Measurements from ENCODE around the gene OR1F1. TPM values are rescaled to one million over a fixed set of nuclear protein-coding genes. Genes with fewer than 3 reads are reported as not detected.

The OR1F1 gene
- total RNA-seq, 2 experiments from 2014 or later: not detected

DNA sequence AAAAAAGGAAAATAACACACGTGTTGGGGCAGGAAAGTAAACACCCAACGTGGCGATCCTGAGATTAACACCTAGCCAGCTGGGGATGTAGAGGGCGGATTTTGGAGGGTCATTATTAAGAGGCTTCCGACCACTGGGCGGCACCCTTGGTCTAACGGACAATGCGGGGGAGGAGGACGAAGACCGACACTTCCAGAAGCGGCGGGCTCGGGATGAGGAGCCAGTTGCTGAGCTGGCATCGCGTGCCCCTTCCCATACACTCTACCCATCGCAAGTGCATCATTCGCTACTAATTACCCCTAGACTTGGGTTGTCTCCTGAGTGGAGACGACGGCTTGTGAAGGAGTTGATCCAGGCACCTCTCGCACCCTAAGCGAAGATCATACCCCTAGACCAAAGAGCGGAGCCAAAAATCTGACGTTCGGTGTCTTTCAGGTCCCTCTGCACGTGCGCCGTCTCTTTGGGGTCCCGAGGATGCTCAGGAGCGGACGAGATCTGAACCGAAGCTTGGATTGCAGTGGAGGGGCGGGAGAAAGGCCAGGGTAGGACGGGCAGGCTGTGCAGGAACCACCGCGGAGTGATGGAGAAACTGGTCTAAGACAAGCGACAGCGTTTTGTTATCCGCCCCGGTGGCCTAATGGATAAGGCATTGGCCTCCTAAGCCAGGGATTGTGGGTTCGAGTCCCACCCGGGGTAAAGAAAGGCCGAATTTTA lies 35.6 kb upstream of the OR1F1 start:
- H3K4me1 Mint-ChIP-seq (ENCODE audit: low read depth): peaks cover 44% of the 10 kb centered on the region
- POLR2A ChIA-PET: interaction anchor here (0.6 kb wide), 2 partner anchors 17 to 56 kb away, joined by 3 read pairs; no protein-coding TSS in a partner anchor

DNA sequence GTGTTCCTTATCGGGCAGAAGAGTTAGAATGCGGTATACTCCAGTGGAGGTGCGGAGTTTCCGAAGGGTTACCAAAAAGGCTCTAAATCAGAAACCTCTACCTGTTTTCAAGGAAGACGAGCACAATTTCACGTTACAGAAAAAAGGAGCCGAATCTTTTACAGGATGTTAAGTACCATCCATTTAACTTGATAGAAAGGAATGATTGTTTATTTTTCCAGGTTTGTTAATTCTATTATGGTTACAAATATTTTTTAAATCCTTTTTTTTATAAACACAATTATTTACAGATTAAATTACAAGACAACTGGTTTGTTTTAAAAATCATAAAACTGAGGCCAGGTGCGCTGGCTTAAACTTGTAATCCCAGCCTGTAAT lies 35.0 kb upstream of the OR1F1 start:
- Mint-ChIP-seq H3K27me3 (ENCODE audit: low read depth) (peaks cover 26% of the 10 kb centered on the region), H3K36me3 (ENCODE audit: low read depth) (peaks cover 6% of the 10 kb centered on the region), H3K9me3 (ENCODE audit: insufficient read depth) (peaks cover 4% of the 10 kb centered on the region), H3K4me1 (ENCODE audit: low read depth) (peaks cover 49% of the 10 kb centered on the region), H3K27ac (peak overlapping the region; percentile 90), H3K4me3 (peak overlapping the region; percentile 79)
- ATAC-seq: no peak
- POLR2A ChIA-PET: interaction anchor here (0.6 kb wide), 2 partner anchors 17 to 55 kb away, joined by 3 read pairs; no protein-coding TSS in a partner anchor
- CTCF ChIA-PET: interaction anchor here (1.1 to 1.7 kb wide), 2 partner anchors 10 to 95 kb away, joined by 3 to 4 read pairs; no protein-coding TSS in a partner anchor
- DNase-seq: no peak

More for the DNA sequence above, 35.6 kb upstream of the OR1F1 start:
- H3K27ac Mint-ChIP-seq: peak overlapping the region; percentile 90
- DNase-seq (peak; percentile 90), ATAC-seq (peak; percentile 9)
- CTCF ChIA-PET: interaction anchor here (1.1 to 6.1 kb wide), 3 partner anchors 10 to 94 kb away, joined by 3 to 86 read pairs (median 4); no protein-coding TSS in a partner anchor
- peaks cover 6% of the 10 kb centered on the region for H3K36me3 Mint-ChIP-seq (ENCODE audit: low read depth)
- H3K9me3 Mint-ChIP-seq (ENCODE audit: insufficient read depth): peaks cover 4% of the 10 kb centered on the region
- H3K4me3 Mint-ChIP-seq: peak overlapping the region; percentile 79
- H3K27me3 Mint-ChIP-seq (ENCODE audit: low read depth): peaks cover 21% of the 10 kb centered on the region

DNA sequence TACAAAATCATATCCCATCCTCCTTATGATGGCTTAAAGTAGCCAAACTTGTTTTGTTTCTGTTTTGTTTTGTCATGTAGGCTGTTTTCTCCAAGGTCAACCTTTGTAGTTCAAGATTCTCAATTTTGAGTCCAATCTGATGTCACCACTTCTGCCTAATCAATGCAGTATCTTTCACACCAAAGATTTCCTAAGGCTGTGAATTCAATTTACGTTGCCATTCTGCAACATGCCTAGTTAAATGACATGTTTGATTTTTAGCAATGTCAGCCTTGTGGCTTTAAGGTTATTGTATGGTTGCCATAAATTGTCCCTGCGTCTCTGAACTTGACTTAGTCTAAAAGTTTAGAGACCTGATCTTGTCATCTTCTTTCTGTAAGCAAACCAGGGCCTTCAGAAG lies 32.8 kb upstream of the OR1F1 start:
- ATAC-seq: no peak
- POLR2A ChIA-PET: no interaction called here
- Mint-ChIP-seq H3K4me1 (ENCODE audit: low read depth) (peaks cover 52% of the 10 kb centered on the region), H3K36me3 (ENCODE audit: low read depth) (peaks cover 8% of the 10 kb centered on the region), H3K27ac (no peak overlapping the region), H3K9me3 (ENCODE audit: insufficient read depth) (peaks cover 4% of the 10 kb centered on the region), H3K4me3 (no peak overlapping the region), H3K27me3 (ENCODE audit: low read depth) (peaks cover 26% of the 10 kb centered on the region)
- DNase-seq: no peak
- CTCF ChIA-PET: interaction anchor here (2.0 kb wide), 1 partner anchor 26 kb away, joined by 7 read pairs; no protein-coding TSS in a partner anchor

DNA sequence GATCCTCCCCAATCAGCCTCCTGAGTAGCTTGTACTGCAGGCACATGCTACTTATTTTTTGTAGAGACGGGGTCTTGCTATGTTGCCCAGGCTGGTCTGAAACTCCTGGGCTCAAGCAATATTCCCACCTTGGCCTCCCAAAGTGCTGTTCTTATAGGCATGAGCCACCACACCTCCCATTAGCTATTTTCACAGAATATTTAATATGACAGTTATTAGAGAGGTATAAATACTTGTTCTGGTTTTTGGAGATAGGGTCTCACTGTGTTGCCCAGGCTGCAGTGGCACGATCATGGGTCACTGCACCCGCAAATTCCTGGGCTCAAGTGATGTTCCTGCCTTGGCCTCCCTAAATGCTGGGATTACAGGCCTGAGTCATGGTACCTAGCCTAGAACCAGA lies 32.0 kb upstream of the OR1F1 start:
- ATAC-seq (no peak), DNase-seq (no peak)
- ChIA-PET POLR2A (no interaction called here), CTCF (interaction anchor here (2.0 kb wide), 1 partner anchor 26 kb away, joined by 7 read pairs; no protein-coding TSS in a partner anchor)
- Mint-ChIP-seq H3K4me3 (no peak overlapping the region), H3K27me3 (ENCODE audit: low read depth) (peaks cover 26% of the 10 kb centered on the region), H3K9me3 (ENCODE audit: insufficient read depth) (peaks cover 4% of the 10 kb centered on the region), H3K27ac (no peak overlapping the region), H3K4me1 (ENCODE audit: low read depth) (peaks cover 48% of the 10 kb centered on the region), H3K36me3 (ENCODE audit: low read depth) (peaks cover 8% of the 10 kb centered on the region)

DNA sequence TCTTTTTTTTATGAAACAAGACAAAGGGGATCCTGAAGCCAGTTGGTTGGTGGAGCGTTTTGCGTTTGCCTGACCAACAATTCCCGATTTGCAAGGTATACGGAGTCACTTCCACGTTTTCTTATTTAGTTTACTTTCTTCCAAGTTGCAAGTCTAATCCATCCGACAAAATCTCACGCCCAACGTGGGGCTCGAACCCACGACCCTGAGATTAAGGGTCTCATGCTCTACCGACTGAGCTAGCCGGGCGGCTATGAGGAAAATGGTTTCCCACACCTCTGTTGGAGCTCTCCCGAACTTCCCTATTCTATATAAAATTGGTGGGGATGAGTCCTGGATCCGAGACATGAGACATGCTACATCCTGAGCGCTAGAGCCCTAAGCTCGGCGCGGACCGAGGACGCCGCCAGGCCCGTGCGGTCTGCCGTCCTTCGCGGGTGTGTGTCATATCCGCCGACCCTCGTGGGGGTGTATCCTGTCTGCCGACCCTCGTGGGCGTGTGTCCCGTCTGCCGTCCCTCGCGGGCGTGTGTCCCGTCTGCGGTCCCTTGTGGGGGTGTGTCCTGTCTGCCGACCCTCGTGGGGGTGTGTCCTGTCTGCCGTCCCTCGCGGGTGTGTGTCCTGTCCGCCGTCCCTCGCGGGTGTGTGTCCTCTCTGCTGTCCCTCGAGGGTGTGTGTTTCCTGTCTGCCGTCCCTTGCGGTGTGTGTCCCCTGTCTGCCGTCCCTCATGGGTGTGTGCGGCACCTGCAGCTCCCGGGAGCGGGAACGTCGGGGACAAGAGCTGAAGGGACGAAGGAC lies 30.6 kb upstream of the OR1F1 start:
- Mint-ChIP-seq H3K4me3 (peak overlapping the region; percentile 81), H3K4me1 (ENCODE audit: low read depth) (peaks cover 46% of the 10 kb centered on the region), H3K27ac (peak overlapping the region; percentile 80), H3K36me3 (ENCODE audit: low read depth) (peaks cover 7% of the 10 kb centered on the region), H3K9me3 (ENCODE audit: insufficient read depth) (peaks cover 4% of the 10 kb centered on the region), H3K27me3 (ENCODE audit: low read depth) (peaks cover 22% of the 10 kb centered on the region)
- POLR2A ChIA-PET: interaction anchor here (0.9 to 2.4 kb wide), 9 partner anchors 7 to 244 kb away, joined by 3 to 11 read pairs (median 5); partner anchors contain the start of genes ZNF174, ZNF200, ZNF213 and ZSCAN32
- DNase-seq (peak; percentile 65), ATAC-seq (peak; percentile 9)
- CTCF ChIA-PET: interaction anchor here (1.2 to 3.5 kb wide), 7 partner anchors 11 to 134 kb away, joined by 3 to 14 read pairs (median 7); no protein-coding TSS in a partner anchor

DNA sequence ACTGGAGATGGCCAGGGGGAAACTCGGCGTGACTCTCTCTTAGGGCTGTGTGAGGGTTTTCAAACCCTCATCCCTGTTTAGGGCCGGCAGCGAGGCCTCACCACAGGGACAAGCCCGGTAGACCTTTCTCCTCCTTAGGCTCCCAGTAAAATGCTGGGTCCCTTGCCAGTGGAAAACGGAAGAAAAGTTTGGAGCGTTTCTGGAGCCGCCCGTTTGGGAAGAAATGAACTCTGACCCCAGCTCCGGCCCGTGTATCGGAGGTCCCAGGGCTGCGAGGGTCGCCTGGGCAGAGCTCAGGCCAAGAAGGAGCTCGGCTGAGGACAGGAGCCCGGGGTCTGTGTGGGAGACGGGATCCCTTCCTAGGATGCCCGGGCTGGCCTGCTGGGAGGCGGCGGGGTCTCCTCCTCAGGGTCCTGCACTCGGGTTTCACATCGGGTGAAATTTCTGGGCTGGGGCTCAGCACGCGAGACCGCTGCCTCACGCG lies 29.9 kb upstream of the OR1F1 start:
- Mint-ChIP-seq H3K27me3 (ENCODE audit: low read depth) (peaks cover 18% of the 10 kb centered on the region), H3K9me3 (ENCODE audit: insufficient read depth) (no peaks in the 10 kb centered on the region), H3K4me3 (peak overlapping the region; percentile 81), H3K36me3 (ENCODE audit: low read depth) (peaks cover 4% of the 10 kb centered on the region), H3K27ac (peak overlapping the region; percentile 80), H3K4me1 (ENCODE audit: low read depth) (peaks cover 47% of the 10 kb centered on the region)
- DNase-seq (no peak), ATAC-seq (no peak)
- ChIA-PET CTCF (interaction anchor here (1.0 to 3.5 kb wide), 11 partner anchors 9 to 135 kb away, joined by 3 to 14 read pairs (median 4); no protein-coding TSS in a partner anchor), POLR2A (interaction anchor here (0.6 to 2.4 kb wide), 14 partner anchors 8 to 243 kb away, joined by 3 to 11 read pairs (median 4); partner anchors contain the start of genes ZNF174, ZNF200, ZNF213 and ZSCAN32)

DNA sequence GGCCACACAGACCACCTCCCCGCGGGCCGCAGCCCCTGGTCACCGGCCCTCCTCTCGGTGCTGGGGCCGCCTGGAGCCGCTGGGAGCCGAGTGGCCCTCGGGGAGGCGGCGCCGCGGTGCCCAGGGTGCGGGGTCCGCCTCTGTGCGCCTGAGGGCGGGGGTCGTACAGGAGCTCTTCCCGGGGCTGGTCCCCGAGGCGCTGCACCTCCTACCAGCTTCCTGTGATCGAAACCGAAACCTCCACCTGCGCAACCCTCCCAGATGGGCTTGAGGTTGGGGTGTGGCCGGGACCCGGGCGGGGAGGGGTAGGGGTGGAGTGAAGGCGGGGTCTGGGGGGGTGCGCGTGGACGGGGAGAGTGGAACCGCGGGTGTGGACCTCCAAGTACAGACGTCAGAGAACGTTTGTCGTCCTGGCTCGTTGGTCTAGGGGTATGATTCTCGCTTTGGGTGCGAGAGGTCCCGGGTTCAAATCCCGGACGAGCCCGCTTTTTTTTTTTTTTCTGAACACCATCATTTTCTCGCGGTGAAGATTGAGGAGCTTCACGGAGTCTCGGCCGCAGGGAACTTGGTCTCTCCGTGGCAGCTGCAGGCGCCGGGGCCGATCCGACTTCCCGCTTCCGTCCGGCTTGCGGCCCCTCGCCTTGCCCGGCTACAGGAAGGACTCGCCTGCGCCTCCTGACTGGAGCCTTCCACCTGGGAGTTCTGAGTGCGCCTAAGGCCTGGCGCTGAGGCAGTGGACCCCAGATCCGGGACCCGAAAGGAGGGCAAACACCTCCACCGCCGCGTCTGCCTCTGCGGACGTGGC lies 29.3 kb upstream of the OR1F1 start:
- ATAC-seq (peak; percentile 87), DNase-seq (peak; percentile 97)
- H3K9me3 Mint-ChIP-seq (ENCODE audit: insufficient read depth): no peaks in the 10 kb centered on the region
- ChIA-PET POLR2A (interaction anchor here (0.6 to 2.4 kb wide), 15 partner anchors 9 to 312 kb away, joined by 3 to 11 read pairs (median 3); partner anchors contain the start of genes ZNF174, ZNF200 and ZSCAN32), CTCF (interaction anchor here (0.9 to 3.5 kb wide), 11 partner anchors 9 to 135 kb away, joined by 3 to 14 read pairs (median 4); no protein-coding TSS in a partner anchor)
- H3K36me3 Mint-ChIP-seq (ENCODE audit: low read depth): peaks cover 4% of the 10 kb centered on the region
- peak overlapping the region; percentile 89 for H3K27ac Mint-ChIP-seq
- H3K4me3 Mint-ChIP-seq: peak overlapping the region; percentile 92
- H3K4me1 Mint-ChIP-seq (ENCODE audit: low read depth): peaks cover 52% of the 10 kb centered on the region
- peaks cover 18% of the 10 kb centered on the region for H3K27me3 Mint-ChIP-seq (ENCODE audit: low read depth)

DNA sequence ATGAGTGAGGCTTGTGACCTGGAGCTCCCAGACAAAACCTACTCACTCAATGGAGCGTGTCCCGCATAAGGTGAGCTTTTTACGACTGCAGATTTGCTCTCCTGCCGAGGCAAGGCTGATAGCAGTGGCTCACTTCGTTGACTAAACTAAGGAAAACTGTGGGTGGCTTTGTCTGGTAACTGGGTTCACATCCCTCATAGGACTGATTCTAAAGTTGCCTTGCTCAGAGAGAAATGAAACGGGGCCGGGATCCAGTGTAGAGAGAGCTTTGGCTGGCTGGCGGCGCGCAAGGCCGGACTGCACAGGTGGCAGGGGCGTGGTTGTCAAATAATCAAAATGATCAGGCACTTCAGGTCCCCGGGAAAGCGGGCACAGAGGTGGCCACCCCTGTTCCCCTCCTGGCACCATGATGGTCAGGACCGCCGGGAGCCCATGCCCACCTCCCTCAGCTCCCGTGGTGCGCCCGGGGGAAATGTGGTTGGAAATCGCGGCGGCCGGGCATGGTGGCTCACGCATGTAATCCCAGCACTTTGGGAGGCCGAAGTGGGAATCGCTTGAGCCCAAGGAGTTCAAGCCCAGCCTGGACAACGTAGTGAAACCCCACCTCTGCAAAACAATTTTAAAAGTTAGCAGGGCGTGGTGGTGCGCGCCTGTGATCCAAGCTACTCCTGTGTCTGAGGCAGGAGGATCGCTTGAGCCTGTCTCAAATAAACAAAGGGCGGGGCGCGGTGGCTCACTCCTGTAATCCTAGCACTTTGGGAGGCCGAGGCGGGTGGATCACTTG lies 26.6 kb upstream of the OR1F1 start:
- DNase-seq: no peak
- peak overlapping the region; percentile 48 for H3K4me3 Mint-ChIP-seq
- H3K27me3 Mint-ChIP-seq (ENCODE audit: low read depth): peaks cover 8% of the 10 kb centered on the region
- no peaks in the 10 kb centered on the region for H3K9me3 Mint-ChIP-seq (ENCODE audit: insufficient read depth)
- H3K36me3 Mint-ChIP-seq (ENCODE audit: low read depth): peaks cover 4% of the 10 kb centered on the region
- ATAC-seq: no peak
- H3K4me1 Mint-ChIP-seq (ENCODE audit: low read depth): peaks cover 60% of the 10 kb centered on the region
- no peak overlapping the region for H3K27ac Mint-ChIP-seq
- CTCF ChIA-PET: interaction anchor here (1.6 kb wide), 1 partner anchor 11 kb away, joined by 4 read pairs; no protein-coding TSS in a partner anchor
- POLR2A ChIA-PET: no interaction called here

DNA sequence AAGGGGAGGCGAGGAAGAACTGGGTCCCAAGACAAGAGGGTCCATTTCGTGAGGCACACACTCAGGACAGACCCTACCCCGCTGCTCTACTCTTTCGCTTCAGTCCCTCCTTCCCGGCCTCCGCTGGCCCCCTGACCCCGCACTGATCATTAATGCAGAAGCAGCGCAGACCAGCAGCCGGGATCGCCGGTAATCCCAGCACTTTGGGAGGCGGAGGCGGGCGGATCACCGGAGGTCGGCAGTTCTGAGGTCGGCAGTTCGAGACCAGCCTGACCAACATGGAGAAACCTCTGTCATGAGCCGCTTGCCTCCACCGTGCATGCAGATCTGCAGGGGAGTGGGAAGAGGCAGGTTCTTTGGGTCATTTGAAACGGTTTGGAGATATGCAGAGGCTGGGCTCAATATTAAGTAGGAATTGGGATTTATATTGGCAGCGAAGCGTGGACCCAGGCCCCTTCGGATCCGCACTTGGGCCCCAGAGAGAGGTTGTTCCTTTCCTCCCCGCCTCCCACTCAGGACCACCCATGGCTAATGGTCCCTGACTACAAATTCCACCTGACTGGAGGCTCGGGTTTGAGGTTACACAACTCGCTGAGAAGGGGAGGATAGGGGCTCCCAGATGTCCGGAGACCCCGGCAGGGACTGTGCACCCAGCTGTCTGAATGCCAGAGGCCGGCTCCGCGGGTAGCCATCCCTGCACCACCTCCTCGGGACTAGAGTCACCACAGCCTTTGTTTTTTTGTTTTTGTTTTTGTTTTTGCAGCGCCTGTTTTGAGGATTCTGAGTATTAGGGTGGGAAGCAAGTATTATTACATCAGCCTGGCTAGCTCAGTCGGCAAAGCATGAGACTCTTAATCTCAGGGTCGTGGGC lies 23.6 kb upstream of the OR1F1 start:
- DNase-seq: no peak
- no peaks in the 10 kb centered on the region for H3K36me3 Mint-ChIP-seq (ENCODE audit: low read depth)
- no peak overlapping the region for H3K27ac Mint-ChIP-seq
- ChIA-PET POLR2A (no interaction called here), CTCF (interaction anchor here (0.6 to 2.3 kb wide), 8 partner anchors 14 to 135 kb away, joined by 3 to 13 read pairs (median 4); partner anchors contain the start of gene ZNF213)
- H3K9me3 Mint-ChIP-seq (ENCODE audit: insufficient read depth): no peaks in the 10 kb centered on the region
- H3K4me1 Mint-ChIP-seq (ENCODE audit: low read depth): peaks cover 43% of the 10 kb centered on the region
- no peak overlapping the region for H3K4me3 Mint-ChIP-seq
- ATAC-seq: no peak
- peaks cover 9% of the 10 kb centered on the region for H3K27me3 Mint-ChIP-seq (ENCODE audit: low read depth)
